ENCODE results near the gene RSPH3.
"Not testable (repeated sequence)": the region's sequence is repeated elsewhere in the genome, so short reads cannot be mapped to it uniquely, and the experiment has no call there.

Gene RSPH3

GRCh38 chr6:158972241-158973233 is 27.5 kb downstream of the RSPH3 start:
- peak; percentile 65 for DNase-seq

GRCh38 chr6:158970640-158971275 is 29.2 kb downstream of the RSPH3 start:
- DNase-seq: no peak

GRCh38 chr6:158969148-158969547 is 30.9 kb downstream of the RSPH3 start:
- no peak for DNase-seq

GRCh38 chr6:158963020-158963808 is 36.8 kb downstream of the RSPH3 start:
- no peak for DNase-seq

GRCh38 chr6:158962371-158962770 is 37.6 kb downstream of the RSPH3 start:
- peak; percentile 25 for DNase-seq

- no peak for DNase-seq
Measured at GRCh38 chr6:158960026-158960425, 40.0 kb downstream of the RSPH3 start.

GRCh38 chr6:158959552-158959951 is 40.5 kb downstream of the RSPH3 start:
- DNase-seq: no peak

GRCh38 chr6:158958504-158959386 is 41.3 kb downstream of the RSPH3 start:
- DNase-seq: no peak

- no peak for DNase-seq
Measured at GRCh38 chr6:158955255-158955654, 44.7 kb downstream of the RSPH3 start.

GRCh38 chr6:158954753-158955152 is 45.2 kb downstream of the RSPH3 start:
- no peak for DNase-seq

GRCh38 chr6:158952011-158952410 is 48.0 kb downstream of the RSPH3 start:
- not testable (repeated sequence) for DNase-seq

GRCh38 chr6:158951565-158951964 is 48.4 kb downstream of the RSPH3 start:
- DNase-seq: not testable (repeated sequence)

- DNase-seq: no peak
Measured at GRCh38 chr6:158947284-158947683, 52.7 kb downstream of the RSPH3 start.

GRCh38 chr6:158943380-158944032 is 56.5 kb downstream of the RSPH3 start:
- DNase-seq: no peak

- no peak for DNase-seq
Measured at GRCh38 chr6:158942349-158942748, 57.7 kb downstream of the RSPH3 start.

- no peak for DNase-seq
Measured at GRCh38 chr6:158941246-158941645, 58.8 kb downstream of the RSPH3 start.

GRCh38 chr6:158939255-158940159 is 60.5 kb downstream of the RSPH3 start:
- DNase-seq: no peak

- DNase-seq: peak; percentile 27
Measured at GRCh38 chr6:158938811-158939254, 61.2 kb downstream of the RSPH3 start.

- no peak for DNase-seq
Measured at GRCh38 chr6:158938220-158938619, 61.8 kb downstream of the RSPH3 start.

- DNase-seq: no peak
Measured at GRCh38 chr6:158934157-158934556, 65.8 kb downstream of the RSPH3 start.
